Endothelial cell of umbilical vein (primary cell): Measurements from ENCODE around the gene YWHAG. TPM values are rescaled to one million over a fixed set of nuclear protein-coding genes. Genes with fewer than 3 reads are reported as not detected.
"Not testable (repeated sequence)": the region's sequence is repeated elsewhere in the genome, so short reads cannot be mapped to it uniquely, and the experiment has no call there.

Source experiments
- BruUV-seq: library from RNA; stranded (reverse); fragments of 400-500 nt; replicated peaks from 2 replicates; lab custom pipeline; 2021; lab: Mats Ljungman, UMichigan
- CTCF ChIA-PET: fragments of 300-600, 350-600 bp; sonication (Branson Sonifier 250); formaldehyde crosslinking; loops from one replicate; lab custom pipeline; 2021; ENCODE audit warnings: antibody characterized with exemption, inconsistent platforms; lab: Charles Lee
- POLR2A ChIA-PET: fragments of 300-600, 350-600 bp; sonication (Branson Sonifier 250); formaldehyde crosslinking; loops from one replicate; lab custom pipeline; 2021; ENCODE audit warnings: antibody characterized with exemption, inconsistent platforms; lab: Charles Lee
- DNase-seq: peaks from one replicate; pipeline ENCODE4 v3.0.0-alpha.2; 2011; ENCODE audit warnings: low read depth, low spot score
- FAIRE-seq: peaks from 2 replicates; lab custom pipeline; 2011; peaks lifted over from hg19 to GRCh38; lab: Jason Lieb, UNC
- H2AFZ ChIP-seq: 2 replicates; pipeline ENCODE4 v1.6.0; 2012; ENCODE audit warnings: low read depth, low read length, control low read depth, inconsistent platforms
- H3K27ac ChIP-seq: 2 replicates; pipeline ENCODE4 v1.5.1; 2011; ENCODE audit warnings: low read depth, mild to moderate bottlenecking, control low read depth, low read length, moderate library complexity; ENCODE audit not compliant: insufficient read depth
- H3K27me3 ChIP-seq, 2 experiments: 2 replicates each; pipeline versions ENCODE4 v1.6.0 to v1.6.1; 2011; ENCODE audit warnings: low read length in 2 of 2, mixed read lengths in 1 of 2; ENCODE audit not compliant: control insufficient read depth in 2 of 2, insufficient read depth in 2 of 2
- H3K36me3 ChIP-seq, 2 experiments: 2 replicates in 1 of 2; 3 replicates in 1 of 2; pipeline ENCODE4 v1.5.1; 2011; ENCODE audit warnings: low read length in 2 of 2, mild to moderate bottlenecking in 1 of 2, moderate library complexity in 1 of 2; ENCODE audit not compliant: control insufficient read depth in 2 of 2, insufficient read depth in 2 of 2; ENCODE audit errors: extremely low read depth in 1 of 2
- H3K4me1 ChIP-seq: 3 replicates; pipeline ENCODE4 v1.5.1; 2011; ENCODE audit warnings: mild to moderate bottlenecking, low read length; ENCODE audit not compliant: control insufficient read depth, insufficient read depth; ENCODE audit errors: extremely low read depth
- H3K4me2 ChIP-seq: 2 replicates; pipeline ENCODE4 v1.6.1; 2011; ENCODE audit warnings: low read length, control low read depth, mixed read lengths; ENCODE audit not compliant: insufficient read depth
- H3K4me3 ChIP-seq, 3 experiments: fragments of 200-600 bp in 1 of 3; sonication (generic), shearing (Covaris generic) in 1 of 3; replicated peaks in 1 of 3; 2 replicates each; pipeline ENCODE4 v1.5.1; 2011 to 2016; ENCODE audit warnings: control low read depth in 3 of 3, low read length in 3 of 3, mild to moderate bottlenecking in 2 of 3, inconsistent platforms in 1 of 3, low read depth in 1 of 3, moderate library complexity in 1 of 3; ENCODE audit not compliant: insufficient read depth in 1 of 3
- H3K79me2 ChIP-seq: 2 replicates; pipeline ENCODE4 v1.6.0; 2012; ENCODE audit warnings: low read length, inconsistent platforms; ENCODE audit not compliant: control insufficient read depth, insufficient read depth
- H3K9ac ChIP-seq: replicated peaks from 2 replicates; pipeline ENCODE3; 2011; ENCODE audit warnings: low read length, control low read depth; ENCODE audit not compliant: insufficient read depth; ENCODE audit errors: extremely low read depth
- H3K9me1 ChIP-seq: replicated peaks from 3 replicates; pipeline ENCODE4 v1.6.0; 2011; ENCODE audit warnings: mild to moderate bottlenecking, low read length; ENCODE audit not compliant: control insufficient read depth, insufficient read depth; ENCODE audit errors: extremely low read depth
- H3K9me3 ChIP-seq: replicated peaks from 2 replicates; pipeline ENCODE4 v1.5.1; 2012; ENCODE audit warnings: low read length, inconsistent platforms; ENCODE audit not compliant: control insufficient read depth, insufficient read depth
- H4K20me1 ChIP-seq: replicated peaks from 2 replicates; pipeline ENCODE3; 2011; ENCODE audit warnings: mild to moderate bottlenecking, low read length; ENCODE audit not compliant: control insufficient read depth, insufficient read depth; ENCODE audit errors: extremely low read depth
- CTCF ChIP-seq, 2 donors: IDR thresholded peaks; 1 replicate in 1 of 2; 2 replicates in 1 of 2; pipeline ENCODE4 v1.5.1; 2011; ENCODE audit warnings: low read length in 2 of 2, mild to moderate bottlenecking in 2 of 2, moderate library complexity in 2 of 2, control low read depth in 1 of 2, inconsistent platforms in 1 of 2, low read depth in 1 of 2; ENCODE audit not compliant: insufficient read depth in 1 of 2; ENCODE audit errors: extremely low read depth in 1 of 2
- EZH2 ChIP-seq: IDR thresholded peaks from 2 replicates; pipeline ENCODE4 v1.6.1; 2012; ENCODE audit warnings: borderline replicate concordance, low read depth, mild to moderate bottlenecking, moderate library complexity, low read length, inconsistent platforms; ENCODE audit not compliant: severe bottlenecking
- FOS ChIP-seq: IDR thresholded peaks from 2 replicates; pipeline ENCODE4 v1.6.1; 2011; ENCODE audit warnings: mild to moderate bottlenecking, low read length, moderate library complexity, borderline replicate concordance; ENCODE audit not compliant: insufficient read depth
- GATA2 ChIP-seq: IDR thresholded peaks from 2 replicates; pipeline ENCODE4 v1.7.0; 2011; ENCODE audit warnings: low read depth, mild to moderate bottlenecking, moderate library complexity, mixed read lengths, low read length; ENCODE audit not compliant: insufficient read length, insufficient read depth
- JUN ChIP-seq: IDR thresholded peaks from 2 replicates; pipeline ENCODE4 v1.6.1; 2011; ENCODE audit warnings: borderline replicate concordance, low read depth; ENCODE audit not compliant: insufficient read length, insufficient read depth
- MAX ChIP-seq: IDR thresholded peaks from 2 replicates; pipeline ENCODE4 v1.6.1; 2011; ENCODE audit not compliant: insufficient read depth, insufficient read length
- MYC ChIP-seq: IDR thresholded peaks from one replicate; pipeline ENCODE4 v1.6.1; 2011; ENCODE audit warnings: mild to moderate bottlenecking, low read depth, low read length
- POLR2A ChIP-seq: IDR thresholded peaks from 2 replicates; pipeline ENCODE4 v1.6.1; 2012; ENCODE audit warnings: low read depth, mild to moderate bottlenecking, control low read depth, low read length
- POLR2AphosphoS5 ChIP-seq: IDR thresholded peaks from 2 replicates; pipeline ENCODE4 v1.6.1; 2012; ENCODE audit warnings: low read depth, mild to moderate bottlenecking, control low read depth, low read length, moderate library complexity; ENCODE audit not compliant: insufficient read depth
- dilution Hi-C: fragments of 300-500 bp; cut with MboI; formaldehyde crosslinking; loops from one replicate; pipeline ENCODE4 v1.15.0; 2019; ENCODE audit warnings: low sequenced_read_pairs; ENCODE audit not compliant: extremely low pct_ligation_motif_present
- intact Hi-C: fragments of 100-400 bp; cut with micrococcal nuclease; formaldehyde crosslinking; loops from one replicate; pipeline ENCODE4 v1.10.0; 2022
- polyA plus RNA-seq, 4 experiments: library from polyadenylated mRNA; depleted of rRNA in 3 of 4; stranded (reverse) in 3 of 4; unstranded in 1 of 4; fragments of >200 nt; gene quantifications; 2 replicates each; pipeline versions ENCODE4 v1.2.1 to v1.2.3, GENCODE V29; 2011 to 2012; ENCODE audit warnings: missing spikeins in 1 of 4
- total RNA-seq: library from RNA; stranded (reverse); gene quantifications from 2 replicates; pipeline ENCODE4 v1.2.3, GENCODE V29; 2021

YWHAG gene
- total and polyA plus RNA-seq, 2 donors (not counting 3 experiments of a cell fraction or from before 2014, with no cell fraction given), result 55.6 to 205 TPM

- no peaks in the 10 kb centered on the region for H4K20me1 ChIP-seq
- H3K9me1 ChIP-seq, result no peaks in the 10 kb centered on the region
- no peak overlapping the region for H3K4me3 ChIP-seq
- no peak overlapping the region for H3K4me2 ChIP-seq
- no peak overlapping the region for H2AFZ ChIP-seq
- H3K36me3 ChIP-seq, result no peaks in the 10 kb centered on the region
- no peaks in the 10 kb centered on the region for H3K27me3 ChIP-seq
- H3K79me2 ChIP-seq, result no peaks in the 10 kb centered on the region
- ChIA-PET CTCF (no interaction called here), POLR2A (no interaction called here)
- FAIRE-seq (no peak), DNase-seq (no peak)
- TF ChIP-seq MAX (no peak), JUN (no peak), POLR2A (no peak), CTCF (IDR thresholded peaks at IDR 0.05; ENCODE audit: extremely low read depth in 1 of 2, insufficient read depth in 1 of 2, low read depth in 1 of 2, low read length in 2 of 2) (no peak), POLR2AphosphoS5 (no peak), GATA2 (no peak), MYC (no peak), EZH2 (no peak), FOS (no peak)
- no TSS peak for BruUV-seq
- intact Hi-C loops, result no loop called here
- no peak overlapping the region for H3K27ac ChIP-seq
- H3K9me3 ChIP-seq, result no peaks in the 10 kb centered on the region
- H3K4me1 ChIP-seq, result no peaks in the 10 kb centered on the region
- dilution Hi-C loops, result no loop called here
- H3K9ac ChIP-seq, result no peak overlapping the region
Observed at GRCh38 chr7:76403780-76404494, 45.1 kb upstream of the YWHAG start.

- H3K27me3 ChIP-seq, H2AFZ ChIP-seq, DNase-seq, POLR2A ChIA-PET, H3K9me1 ChIP-seq, BruUV-seq, H3K36me3 ChIP-seq, H3K4me1 ChIP-seq, H3K79me2 ChIP-seq, H3K4me2 ChIP-seq, dilution Hi-C loops, H3K27ac ChIP-seq, intact Hi-C loops, FAIRE-seq, H3K4me3 ChIP-seq, H3K9me3 ChIP-seq, CTCF ChIA-PET, H3K9ac ChIP-seq, H4K20me1 ChIP-seq: not testable (repeated sequence)
Observed at GRCh38 chr7:76403097-76403496, 44.3 kb upstream of the YWHAG start.
